ENCODE measurements around the gene GABRR1. TPM values are rescaled to one million over a fixed set of nuclear protein-coding genes. Genes with fewer than 3 reads are reported as not detected.

Gene GABRR1
- total RNA-seq, 1 donor from 2014 or later = not detected

DNA sequence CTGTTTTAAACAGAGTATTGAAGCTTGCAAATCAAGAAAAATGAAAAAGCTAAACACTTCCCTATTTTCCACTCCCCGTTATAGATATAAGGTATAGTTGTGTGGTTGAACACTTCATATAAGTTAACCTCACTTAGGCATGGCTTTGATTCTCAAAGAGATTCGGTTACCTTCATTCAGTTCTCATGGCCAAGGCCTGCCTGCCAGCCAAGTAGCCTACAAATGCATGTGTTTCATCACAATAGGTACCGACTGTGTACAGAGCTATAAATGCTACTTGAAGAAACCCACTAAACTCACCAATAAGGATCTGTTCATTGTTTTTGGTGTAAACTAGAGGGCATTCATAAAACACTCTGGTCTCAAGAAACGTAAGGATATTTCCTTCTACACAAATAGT, 43.5 kb downstream of the GABRR1 start:
- H3K4me3 ChIP-seq (ENCODE audit: low read depth, low read length) = no peak overlapping the region
- TF ChIP-seq, protein P1, sequence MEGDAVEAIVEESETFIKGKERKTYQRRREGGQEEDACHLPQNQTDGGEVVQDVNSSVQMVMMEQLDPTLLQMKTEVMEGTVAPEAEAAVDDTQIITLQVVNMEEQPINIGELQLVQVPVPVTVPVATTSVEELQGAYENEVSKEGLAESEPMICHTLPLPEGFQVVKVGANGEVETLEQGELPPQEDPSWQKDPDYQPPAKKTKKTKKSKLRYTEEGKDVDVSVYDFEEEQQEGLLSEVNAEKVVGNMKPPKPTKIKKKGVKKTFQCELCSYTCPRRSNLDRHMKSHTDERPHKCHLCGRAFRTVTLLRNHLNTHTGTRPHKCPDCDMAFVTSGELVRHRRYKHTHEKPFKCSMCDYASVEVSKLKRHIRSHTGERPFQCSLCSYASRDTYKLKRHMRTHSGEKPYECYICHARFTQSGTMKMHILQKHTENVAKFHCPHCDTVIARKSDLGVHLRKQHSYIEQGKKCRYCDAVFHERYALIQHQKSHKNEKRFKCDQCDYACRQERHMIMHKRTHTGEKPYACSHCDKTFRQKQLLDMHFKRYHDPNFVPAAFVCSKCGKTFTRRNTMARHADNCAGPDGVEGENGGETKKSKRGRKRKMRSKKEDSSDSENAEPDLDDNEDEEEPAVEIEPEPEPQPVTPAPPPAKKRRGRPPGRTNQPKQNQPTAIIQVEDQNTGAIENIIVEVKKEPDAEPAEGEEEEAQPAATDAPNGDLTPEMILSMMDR (conservative IDR thresholded peaks at IDR 0.05; ENCODE audit: low read depth, low read length) = no peak
- DNase-seq (ENCODE audit: low read depth) = no peak

DNA sequence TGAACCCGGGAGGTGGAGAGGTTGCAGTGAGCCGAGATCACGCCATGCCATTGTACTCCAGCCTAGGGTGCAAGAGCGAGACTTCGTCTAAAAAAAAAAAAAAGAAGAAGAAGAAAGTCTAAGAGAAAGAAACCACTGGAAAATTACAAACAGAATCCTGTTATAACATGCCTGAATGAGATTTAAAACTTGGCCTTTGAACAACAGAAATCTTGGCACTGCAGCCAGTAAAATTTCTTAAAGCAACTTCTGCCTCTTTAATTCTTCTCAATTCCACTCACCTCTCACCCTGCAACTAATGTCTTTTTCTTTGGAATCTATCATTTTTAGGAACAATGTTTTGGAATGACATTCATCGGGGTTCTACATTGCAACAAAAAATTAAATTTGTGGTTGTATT, 45.0 kb downstream of the GABRR1 start:
- TF ChIP-seq, protein P1 (conservative IDR thresholded peaks at IDR 0.05; ENCODE audit: low read depth, low read length) = no peak
- no peak overlapping the region for H3K4me3 ChIP-seq (ENCODE audit: low read depth, low read length)
- DNase-seq (ENCODE audit: low read depth) = no peak

DNA sequence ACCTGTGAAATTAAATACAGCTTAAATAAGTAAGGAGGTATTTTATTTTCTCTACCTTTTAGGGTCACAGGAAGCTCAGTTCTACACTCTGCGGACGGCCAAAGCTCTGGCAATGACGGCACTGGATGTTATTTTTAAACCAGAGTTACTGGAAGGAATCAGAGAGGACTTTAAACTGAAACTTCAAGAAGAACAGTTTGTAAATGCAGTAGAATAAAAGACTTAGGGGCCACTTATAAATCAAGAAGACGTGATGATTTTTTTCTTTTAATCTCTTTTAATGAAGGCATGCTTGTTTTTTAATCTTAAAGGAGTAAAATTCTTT, 55.1 kb downstream of the GABRR1 start:
- DNase-seq (ENCODE audit: low read depth) = no peak
- no peak overlapping the region for H3K4me3 ChIP-seq (ENCODE audit: low read depth, low read length)
- TF ChIP-seq, protein P1 (conservative IDR thresholded peaks at IDR 0.05; ENCODE audit: low read depth, low read length) = no peak

DNA sequence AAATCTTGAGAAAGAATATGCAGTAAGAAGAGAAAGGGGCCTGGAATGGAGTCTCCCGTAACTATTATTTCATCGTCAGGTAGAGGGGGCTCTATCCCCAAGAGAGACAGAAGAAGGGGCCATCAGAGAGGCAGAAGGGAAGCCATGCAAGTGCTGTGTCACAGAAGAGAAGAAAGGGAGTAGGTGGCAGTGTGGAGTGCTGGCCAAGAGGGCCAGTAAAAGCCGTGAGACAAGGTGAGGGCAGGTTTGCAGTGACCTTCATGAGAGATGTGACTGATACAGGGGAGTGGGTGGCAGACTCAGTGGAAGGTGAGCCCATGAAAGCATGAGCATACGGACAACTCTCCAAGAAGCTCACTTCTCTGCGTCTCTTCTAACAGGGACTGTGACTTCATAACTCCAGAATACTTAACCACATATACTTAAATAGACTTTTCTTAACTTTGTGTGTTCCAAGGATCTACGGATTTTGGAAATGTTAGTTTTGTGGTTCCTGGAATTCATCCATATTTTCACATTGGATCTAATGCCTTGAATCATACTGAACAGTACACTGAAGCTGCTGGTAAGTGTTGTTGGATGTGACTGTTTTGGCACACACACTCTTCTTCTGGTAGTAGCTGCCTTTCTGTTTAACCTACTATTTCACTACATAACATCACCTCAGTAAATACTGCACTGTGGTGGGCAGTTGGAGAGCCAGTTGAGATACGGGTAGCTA, 55.7 kb downstream of the GABRR1 start:
- TF ChIP-seq, protein P1 (conservative IDR thresholded peaks at IDR 0.05; ENCODE audit: low read depth, low read length) = no peak
- DNase-seq (ENCODE audit: low read depth) = no peak
- H3K4me3 ChIP-seq (ENCODE audit: low read depth, low read length) = no peak overlapping the region

DNA sequence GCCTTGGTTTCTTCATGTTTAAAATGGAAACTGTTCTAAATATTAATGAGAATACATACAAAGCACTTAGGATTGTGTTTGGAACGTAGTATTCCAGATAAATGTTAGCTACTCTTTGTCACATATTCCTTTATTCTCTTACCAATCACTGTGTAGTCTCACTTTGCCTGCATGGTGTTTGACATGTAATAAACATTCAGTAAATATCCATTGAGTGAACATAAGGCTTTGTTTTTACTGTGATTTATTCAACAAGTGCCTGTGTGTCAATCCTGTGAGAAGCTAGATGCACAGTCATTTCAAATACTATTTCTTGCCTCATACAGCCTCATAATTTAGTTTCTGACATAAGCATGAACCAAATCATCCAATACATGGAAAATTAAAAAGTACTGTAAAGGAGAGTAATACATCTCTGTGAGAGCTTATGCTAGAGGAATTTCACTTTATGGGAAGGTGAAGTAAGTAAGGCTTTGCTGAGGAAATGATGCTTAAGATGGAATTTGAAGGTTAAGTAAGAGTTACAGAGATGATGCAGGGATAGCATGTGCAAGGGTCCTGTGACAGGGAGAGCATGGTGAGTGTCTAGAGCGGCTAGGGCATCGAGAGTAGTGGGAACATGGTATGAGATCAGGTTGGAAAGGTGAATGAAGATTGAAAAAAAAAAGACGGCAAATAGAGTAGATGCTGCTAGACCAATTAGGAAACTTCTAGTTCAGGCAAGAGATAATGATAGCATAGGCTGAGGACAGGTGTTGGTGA, 56.6 kb downstream of the GABRR1 start:
- TF ChIP-seq, protein P1 (conservative IDR thresholded peaks at IDR 0.05; ENCODE audit: low read depth, low read length) = no peak
- no peak for DNase-seq (ENCODE audit: low read depth)
- H3K4me3 ChIP-seq (ENCODE audit: low read depth, low read length) = no peak overlapping the region

DNA sequence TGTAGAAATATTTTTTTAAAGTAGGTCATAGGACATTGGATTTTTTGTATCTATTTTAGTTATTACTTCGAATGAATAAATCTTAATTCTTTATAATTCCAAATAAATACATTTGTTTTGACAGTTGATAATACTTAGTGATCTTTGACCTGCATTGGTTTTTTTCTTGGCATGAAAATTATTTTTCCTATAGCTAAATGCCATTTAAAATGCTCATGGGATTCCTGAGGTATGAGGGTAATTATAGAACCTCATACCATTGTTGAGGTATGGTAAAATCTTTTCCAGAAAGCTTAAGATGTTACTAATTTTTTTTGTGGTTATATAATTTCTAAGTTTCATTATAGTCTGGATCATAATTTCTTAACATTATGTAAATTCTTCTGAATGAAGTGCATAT, 63.0 kb downstream of the GABRR1 start:
- TF ChIP-seq, protein P1 (conservative IDR thresholded peaks at IDR 0.05; ENCODE audit: low read depth, low read length) = no peak
- H3K4me3 ChIP-seq (ENCODE audit: low read depth, low read length) = no peak overlapping the region
- DNase-seq (ENCODE audit: low read depth) = no peak
